IMR-90 (cell line): Measurements from ENCODE around the gene LMOD2.

Source experiments
- CEBPB ChIP-seq: IDR thresholded peaks from 2 replicates; pipeline ENCODE4 v1.6.1; 2012; ENCODE audit warnings: low read depth, low read length, improper control_type of control experiment
- CHD1 ChIP-seq: IDR thresholded peaks from 2 replicates; pipeline ENCODE4 v1.6.1; 2012; ENCODE audit warnings: low read depth, low read length, improper control_type of control experiment
- ELK1 ChIP-seq: fragments of 150-350 bp; IDR thresholded peaks from 2 replicates; pipeline ENCODE4 v1.6.1; 2016; ENCODE audit warnings: low read depth, mild to moderate bottlenecking, low read length, moderate library complexity, borderline replicate concordance
- FOS ChIP-seq: fragments of 150-350 bp; IDR thresholded peaks from 2 replicates; pipeline ENCODE4 v1.6.1; 2016; ENCODE audit warnings: low read depth, low read length
- MAFK ChIP-seq: IDR thresholded peaks from 2 replicates; pipeline ENCODE4 v1.6.1; 2012; ENCODE audit warnings: low read depth, low read length, improper control_type of control experiment
- MAZ ChIP-seq: IDR thresholded peaks from 2 replicates; pipeline ENCODE4 v1.6.1; 2012; ENCODE audit warnings: low read depth, mild to moderate bottlenecking, low read length, improper control_type of control experiment, moderate library complexity, borderline replicate concordance
- NFE2L2 ChIP-seq: fragments of 150-350 bp; IDR thresholded peaks from 2 replicates; pipeline ENCODE4 v1.6.1; 2016; ENCODE audit warnings: low read depth, mild to moderate bottlenecking, low read length
- POLR2A ChIP-seq: IDR thresholded peaks from 2 replicates; pipeline ENCODE4 v1.6.1; 2012; ENCODE audit warnings: mild to moderate bottlenecking, low read depth, low read length
- RAD21 ChIP-seq: IDR thresholded peaks from 2 replicates; pipeline ENCODE4 v1.6.1; 2012; ENCODE audit warnings: low read length, improper control_type of control experiment
- RCOR1 ChIP-seq: IDR thresholded peaks from 2 replicates; pipeline ENCODE4 v1.6.1; 2012; ENCODE audit warnings: mild to moderate bottlenecking, low read length, improper control_type of control experiment; ENCODE audit not compliant: insufficient replicate concordance
- RFX5 ChIP-seq: IDR thresholded peaks from 2 replicates; pipeline ENCODE4 v1.8.0; 2012; ENCODE audit warnings: low read depth, mild to moderate bottlenecking, low read length, moderate library complexity
- SMC3 ChIP-seq: fragments of 150-350 bp; IDR thresholded peaks from 2 replicates; pipeline ENCODE4 v1.6.1; 2016; ENCODE audit warnings: low read depth, mild to moderate bottlenecking, antibody characterized with exemption, low read length, moderate library complexity
- USF2 ChIP-seq: fragments of 150-350 bp; IDR thresholded peaks from 2 replicates; pipeline ENCODE4 v1.6.1; 2017; ENCODE audit warnings: mild to moderate bottlenecking, antibody characterized with exemption, low read length, low read depth
- TF ChIP-seq, protein P1 (sequence below): conservative IDR thresholded peaks from 2 replicates; pipeline ENCODE4 v1.5.1; 2012; ENCODE audit warnings: mild to moderate bottlenecking, low read depth, low read length, improper control_type of control experiment

- TF ChIP-seq RCOR1 (no peak), USF2 (no peak), POLR2A (no peak), NFE2L2 (no peak), SMC3 (no peak), MAFK (no peak), FOS (no peak), MAZ (no peak), RFX5 (no peak), CHD1 (no peak), ELK1 (no peak), RAD21 (no peak), CEBPB (no peak)
- TF ChIP-seq, protein P1, sequence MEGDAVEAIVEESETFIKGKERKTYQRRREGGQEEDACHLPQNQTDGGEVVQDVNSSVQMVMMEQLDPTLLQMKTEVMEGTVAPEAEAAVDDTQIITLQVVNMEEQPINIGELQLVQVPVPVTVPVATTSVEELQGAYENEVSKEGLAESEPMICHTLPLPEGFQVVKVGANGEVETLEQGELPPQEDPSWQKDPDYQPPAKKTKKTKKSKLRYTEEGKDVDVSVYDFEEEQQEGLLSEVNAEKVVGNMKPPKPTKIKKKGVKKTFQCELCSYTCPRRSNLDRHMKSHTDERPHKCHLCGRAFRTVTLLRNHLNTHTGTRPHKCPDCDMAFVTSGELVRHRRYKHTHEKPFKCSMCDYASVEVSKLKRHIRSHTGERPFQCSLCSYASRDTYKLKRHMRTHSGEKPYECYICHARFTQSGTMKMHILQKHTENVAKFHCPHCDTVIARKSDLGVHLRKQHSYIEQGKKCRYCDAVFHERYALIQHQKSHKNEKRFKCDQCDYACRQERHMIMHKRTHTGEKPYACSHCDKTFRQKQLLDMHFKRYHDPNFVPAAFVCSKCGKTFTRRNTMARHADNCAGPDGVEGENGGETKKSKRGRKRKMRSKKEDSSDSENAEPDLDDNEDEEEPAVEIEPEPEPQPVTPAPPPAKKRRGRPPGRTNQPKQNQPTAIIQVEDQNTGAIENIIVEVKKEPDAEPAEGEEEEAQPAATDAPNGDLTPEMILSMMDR: no peak
Observed at GRCh38 chr7:123679614-123680013, 23.9 kb downstream of the LMOD2 start.
